HEK293 (cell line): Measurements from ENCODE around the gene PAM.

Experiments used
- FEZF1 ChIP-seq: fragments of 450-650 bp; formaldehyde crosslinking; IDR thresholded peaks from 2 replicates; pipeline ENCODE4 v1.5.1; 2016; ENCODE audit warnings: missing biosample characterization, missing genetic modification characterization
- INSM2 ChIP-seq: fragments of 450-650 bp; formaldehyde crosslinking; IDR thresholded peaks from 2 replicates; pipeline ENCODE4 v1.5.1; 2016; ENCODE audit warnings: missing biosample characterization, missing genetic modification characterization
- KLF7 ChIP-seq: fragments of 450-650 bp; formaldehyde crosslinking; IDR thresholded peaks from 2 replicates; pipeline ENCODE4 v1.5.1; 2016; ENCODE audit warnings: missing biosample characterization, missing genetic modification characterization, borderline replicate concordance
- SCRT1 ChIP-seq: fragments of 450-650 bp; formaldehyde crosslinking; IDR thresholded peaks from 2 replicates; pipeline ENCODE4 v1.5.1; 2016; ENCODE audit warnings: missing biosample characterization, missing genetic modification characterization, borderline replicate concordance
- ZNF433 ChIP-seq: fragments of 450-650 bp; formaldehyde crosslinking; IDR thresholded peaks from 2 replicates; pipeline ENCODE4 v1.5.1; 2016; ENCODE audit warnings: missing biosample characterization, missing genetic modification characterization, low read depth
- ZNF501 ChIP-seq: fragments of 450-650 bp; formaldehyde crosslinking; IDR thresholded peaks from 2 replicates; pipeline ENCODE4 v1.5.1; 2016; ENCODE audit warnings: missing biosample characterization, missing genetic modification characterization
- ZNF521 ChIP-seq: fragments of 450-650 bp; formaldehyde crosslinking; IDR thresholded peaks from 2 replicates; pipeline ENCODE4 v1.5.1; 2017; ENCODE audit warnings: missing biosample characterization, mild to moderate bottlenecking, missing genetic modification characterization
- ZNF558 ChIP-seq: fragments of 450-650 bp; formaldehyde crosslinking; IDR thresholded peaks from 2 replicates; pipeline ENCODE4 v1.5.1; 2016; ENCODE audit warnings: missing biosample characterization, missing genetic modification characterization
- ZNF626 ChIP-seq: fragments of 450-650 bp; sonication (Bioruptor Pico); formaldehyde crosslinking; IDR thresholded peaks from 2 replicates; pipeline ENCODE4 v1.5.1; 2018; ENCODE audit warnings: missing biosample characterization, missing genetic modification characterization, inconsistent platforms
- ZNF792 ChIP-seq: fragments of 450-650 bp; formaldehyde crosslinking; IDR thresholded peaks from 2 replicates; pipeline ENCODE4 v1.5.1; 2016; ENCODE audit warnings: missing biosample characterization, missing genetic modification characterization
- ZNF837 ChIP-seq: fragments of 450-650 bp; formaldehyde crosslinking; IDR thresholded peaks from 2 replicates; pipeline ENCODE4 v1.5.1; 2016; ENCODE audit warnings: missing biosample characterization, missing genetic modification characterization
- TF ChIP-seq, protein P1 (sequence below): fragments of 450-650 bp; formaldehyde crosslinking; IDR thresholded peaks from 2 replicates; pipeline ENCODE4 v1.5.1; 2016; ENCODE audit warnings: missing biosample characterization, missing genetic modification characterization, borderline replicate concordance
- TF ChIP-seq, protein P2 (sequence below): fragments of 450-650 bp; formaldehyde crosslinking; IDR thresholded peaks from 2 replicates; pipeline ENCODE4 v1.5.1; 2016; ENCODE audit warnings: missing biosample characterization, missing genetic modification characterization, borderline replicate concordance
- TF ChIP-seq, protein P3 (sequence below): fragments of 450-650 bp; IDR thresholded peaks from 2 replicates; pipeline ENCODE4 v1.5.1; 2018; ENCODE audit warnings: missing biosample characterization, mild to moderate bottlenecking, missing genetic modification characterization
- TF ChIP-seq, protein P4 (sequence below): fragments of 450-650 bp; IDR thresholded peaks from 2 replicates; pipeline ENCODE4 v1.5.1; 2018; ENCODE audit warnings: missing biosample characterization, missing genetic modification characterization

The PAM gene

GRCh38 chr5:102754767-102755431 lies at the start of gene PAM (continued):
- TF ChIP-seq, protein P1, sequence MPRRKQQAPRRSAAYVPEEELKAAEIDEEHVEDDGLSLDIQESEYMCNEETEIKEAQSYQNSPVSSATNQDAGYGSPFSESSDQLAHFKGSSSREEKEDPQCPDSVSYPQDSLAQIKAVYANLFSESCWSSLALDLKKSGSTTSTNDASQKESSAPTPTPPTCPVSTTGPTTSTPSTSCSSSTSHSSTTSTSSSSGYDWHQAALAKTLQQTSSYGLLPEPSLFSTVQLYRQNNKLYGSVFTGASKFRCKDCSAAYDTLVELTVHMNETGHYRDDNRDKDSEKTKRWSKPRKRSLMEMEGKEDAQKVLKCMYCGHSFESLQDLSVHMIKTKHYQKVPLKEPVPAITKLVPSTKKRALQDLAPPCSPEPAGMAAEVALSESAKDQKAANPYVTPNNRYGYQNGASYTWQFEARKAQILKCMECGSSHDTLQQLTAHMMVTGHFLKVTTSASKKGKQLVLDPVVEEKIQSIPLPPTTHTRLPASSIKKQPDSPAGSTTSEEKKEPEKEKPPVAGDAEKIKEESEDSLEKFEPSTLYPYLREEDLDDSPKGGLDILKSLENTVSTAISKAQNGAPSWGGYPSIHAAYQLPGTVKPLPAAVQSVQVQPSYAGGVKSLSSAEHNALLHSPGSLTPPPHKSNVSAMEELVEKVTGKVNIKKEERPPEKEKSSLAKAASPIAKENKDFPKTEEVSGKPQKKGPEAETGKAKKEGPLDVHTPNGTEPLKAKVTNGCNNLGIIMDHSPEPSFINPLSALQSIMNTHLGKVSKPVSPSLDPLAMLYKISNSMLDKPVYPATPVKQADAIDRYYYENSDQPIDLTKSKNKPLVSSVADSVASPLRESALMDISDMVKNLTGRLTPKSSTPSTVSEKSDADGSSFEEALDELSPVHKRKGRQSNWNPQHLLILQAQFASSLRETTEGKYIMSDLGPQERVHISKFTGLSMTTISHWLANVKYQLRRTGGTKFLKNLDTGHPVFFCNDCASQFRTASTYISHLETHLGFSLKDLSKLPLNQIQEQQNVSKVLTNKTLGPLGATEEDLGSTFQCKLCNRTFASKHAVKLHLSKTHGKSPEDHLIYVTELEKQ (tag by site-specific recombination) = no peak
- TF ChIP-seq ZNF837 = no peak
- no peak for TF ChIP-seq ZNF433 (tag by site-specific recombination)
- TF ChIP-seq INSM2 (tag by site-specific recombination) = no peak
- no peak for TF ChIP-seq ZNF558
- no peak for TF ChIP-seq ZNF521 (tag by site-specific recombination)
- TF ChIP-seq SCRT1 (tag by site-specific recombination) = no peak
- no peak for TF ChIP-seq ZNF626
- TF ChIP-seq, protein P2, sequence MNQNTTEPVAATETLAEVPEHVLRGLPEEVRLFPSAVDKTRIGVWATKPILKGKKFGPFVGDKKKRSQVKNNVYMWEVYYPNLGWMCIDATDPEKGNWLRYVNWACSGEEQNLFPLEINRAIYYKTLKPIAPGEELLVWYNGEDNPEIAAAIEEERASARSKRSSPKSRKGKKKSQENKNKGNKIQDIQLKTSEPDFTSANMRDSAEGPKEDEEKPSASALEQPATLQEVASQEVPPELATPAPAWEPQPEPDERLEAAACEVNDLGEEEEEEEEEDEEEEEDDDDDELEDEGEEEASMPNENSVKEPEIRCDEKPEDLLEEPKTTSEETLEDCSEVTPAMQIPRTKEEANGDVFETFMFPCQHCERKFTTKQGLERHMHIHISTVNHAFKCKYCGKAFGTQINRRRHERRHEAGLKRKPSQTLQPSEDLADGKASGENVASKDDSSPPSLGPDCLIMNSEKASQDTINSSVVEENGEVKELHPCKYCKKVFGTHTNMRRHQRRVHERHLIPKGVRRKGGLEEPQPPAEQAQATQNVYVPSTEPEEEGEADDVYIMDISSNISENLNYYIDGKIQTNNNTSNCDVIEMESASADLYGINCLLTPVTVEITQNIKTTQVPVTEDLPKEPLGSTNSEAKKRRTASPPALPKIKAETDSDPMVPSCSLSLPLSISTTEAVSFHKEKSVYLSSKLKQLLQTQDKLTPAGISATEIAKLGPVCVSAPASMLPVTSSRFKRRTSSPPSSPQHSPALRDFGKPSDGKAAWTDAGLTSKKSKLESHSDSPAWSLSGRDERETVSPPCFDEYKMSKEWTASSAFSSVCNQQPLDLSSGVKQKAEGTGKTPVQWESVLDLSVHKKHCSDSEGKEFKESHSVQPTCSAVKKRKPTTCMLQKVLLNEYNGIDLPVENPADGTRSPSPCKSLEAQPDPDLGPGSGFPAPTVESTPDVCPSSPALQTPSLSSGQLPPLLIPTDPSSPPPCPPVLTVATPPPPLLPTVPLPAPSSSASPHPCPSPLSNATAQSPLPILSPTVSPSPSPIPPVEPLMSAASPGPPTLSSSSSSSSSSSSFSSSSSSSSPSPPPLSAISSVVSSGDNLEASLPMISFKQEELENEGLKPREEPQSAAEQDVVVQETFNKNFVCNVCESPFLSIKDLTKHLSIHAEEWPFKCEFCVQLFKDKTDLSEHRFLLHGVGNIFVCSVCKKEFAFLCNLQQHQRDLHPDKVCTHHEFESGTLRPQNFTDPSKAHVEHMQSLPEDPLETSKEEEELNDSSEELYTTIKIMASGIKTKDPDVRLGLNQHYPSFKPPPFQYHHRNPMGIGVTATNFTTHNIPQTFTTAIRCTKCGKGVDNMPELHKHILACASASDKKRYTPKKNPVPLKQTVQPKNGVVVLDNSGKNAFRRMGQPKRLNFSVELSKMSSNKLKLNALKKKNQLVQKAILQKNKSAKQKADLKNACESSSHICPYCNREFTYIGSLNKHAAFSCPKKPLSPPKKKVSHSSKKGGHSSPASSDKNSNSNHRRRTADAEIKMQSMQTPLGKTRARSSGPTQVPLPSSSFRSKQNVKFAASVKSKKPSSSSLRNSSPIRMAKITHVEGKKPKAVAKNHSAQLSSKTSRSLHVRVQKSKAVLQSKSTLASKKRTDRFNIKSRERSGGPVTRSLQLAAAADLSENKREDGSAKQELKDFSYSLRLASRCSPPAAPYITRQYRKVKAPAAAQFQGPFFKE (tag by site-specific recombination) = no peak
- TF ChIP-seq, protein P3, sequence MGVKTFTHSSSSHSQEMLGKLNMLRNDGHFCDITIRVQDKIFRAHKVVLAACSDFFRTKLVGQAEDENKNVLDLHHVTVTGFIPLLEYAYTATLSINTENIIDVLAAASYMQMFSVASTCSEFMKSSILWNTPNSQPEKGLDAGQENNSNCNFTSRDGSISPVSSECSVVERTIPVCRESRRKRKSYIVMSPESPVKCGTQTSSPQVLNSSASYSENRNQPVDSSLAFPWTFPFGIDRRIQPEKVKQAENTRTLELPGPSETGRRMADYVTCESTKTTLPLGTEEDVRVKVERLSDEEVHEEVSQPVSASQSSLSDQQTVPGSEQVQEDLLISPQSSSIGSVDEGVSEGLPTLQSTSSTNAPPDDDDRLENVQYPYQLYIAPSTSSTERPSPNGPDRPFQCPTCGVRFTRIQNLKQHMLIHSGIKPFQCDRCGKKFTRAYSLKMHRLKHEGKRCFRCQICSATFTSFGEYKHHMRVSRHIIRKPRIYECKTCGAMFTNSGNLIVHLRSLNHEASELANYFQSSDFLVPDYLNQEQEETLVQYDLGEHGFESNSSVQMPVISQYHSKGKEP (tag by site-specific recombination) = no peak
- TF ChIP-seq ZNF792 = no peak
- TF ChIP-seq, protein P4, sequence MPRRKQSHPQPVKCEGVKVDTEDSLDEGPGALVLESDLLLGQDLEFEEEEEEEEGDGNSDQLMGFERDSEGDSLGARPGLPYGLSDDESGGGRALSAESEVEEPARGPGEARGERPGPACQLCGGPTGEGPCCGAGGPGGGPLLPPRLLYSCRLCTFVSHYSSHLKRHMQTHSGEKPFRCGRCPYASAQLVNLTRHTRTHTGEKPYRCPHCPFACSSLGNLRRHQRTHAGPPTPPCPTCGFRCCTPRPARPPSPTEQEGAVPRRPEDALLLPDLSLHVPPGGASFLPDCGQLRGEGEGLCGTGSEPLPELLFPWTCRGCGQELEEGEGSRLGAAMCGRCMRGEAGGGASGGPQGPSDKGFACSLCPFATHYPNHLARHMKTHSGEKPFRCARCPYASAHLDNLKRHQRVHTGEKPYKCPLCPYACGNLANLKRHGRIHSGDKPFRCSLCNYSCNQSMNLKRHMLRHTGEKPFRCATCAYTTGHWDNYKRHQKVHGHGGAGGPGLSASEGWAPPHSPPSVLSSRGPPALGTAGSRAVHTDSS (tag by site-specific recombination) = no peak
- TF ChIP-seq ZNF501 (tag by site-specific recombination) = peak; percentile 89; the same call in 1 of the 2 replicates
- no peak for TF ChIP-seq FEZF1
- no peak for TF ChIP-seq KLF7 (tag by site-specific recombination)
